ENCODE data around the gene CELF3. TPM values are rescaled to one million over a fixed set of nuclear protein-coding genes. Genes with fewer than 3 reads are reported as not detected.
A peak's percentile ranks its signal among the peaks of the same experiment; 100 is the strongest.

The CELF3 gene
- total and polyA plus RNA-seq, 9 of the 15 experiments (the other 6 are each of a cell fraction or from before 2014, with no cell fraction given): not detected

GRCh38 chr1:151729157-151729965 lies 12.8 kb upstream of the CELF3 start:
- Histone ChIP-seq H3K9ac (ENCODE audit: insufficient read depth in 1 of 2, low read depth in 2 of 2, low read length in 2 of 2) (no peak overlapping the region), H3K9me3 (replicated peaks; ENCODE audit: control insufficient read depth, insufficient read depth, low read depth, low read length) (0 out of 2 replicates have a peak, but pooled peaks cover 2% of the 10 kb centered on the region), H3K4me1 (replicated peaks in 1 of 2; ENCODE audit: control insufficient read depth in 2 of 2, insufficient read depth in 2 of 2, low read length in 2 of 2) (no peaks in the 10 kb centered on the region), H3K27ac (ENCODE audit: extremely low read depth, low read depth, low read length) (no peak overlapping the region), H3K9me1 (ENCODE audit: control insufficient read depth, insufficient read depth, low read length) (no peaks in the 10 kb centered on the region), H3K27me3 (ENCODE audit: control insufficient read depth in 2 of 2, insufficient read depth in 2 of 2, low read length in 2 of 2) (peaks cover 63 to 75% of the 10 kb centered on the region in 2 experiments), H3K4me2 (ENCODE audit: insufficient read depth, low read length) (no peak overlapping the region), H3K79me2 (ENCODE audit: control insufficient read depth, insufficient read depth, low read length) (no peaks in the 10 kb centered on the region), H3K36me3 (ENCODE audit: control insufficient read depth, insufficient read depth, low read length) (no peaks in the 10 kb centered on the region), H4K20me1 (replicated peaks; ENCODE audit: control insufficient read depth, insufficient read depth, low read length) (no peaks in the 10 kb centered on the region), H3K4me3 (no peak overlapping the region), H2AFZ (ENCODE audit: low read depth, low read length) (no peak overlapping the region)
- ChIA-PET POLR2A (interaction anchor here (0.7 to 2.6 kb wide), 2 partner anchors 10 to 14 kb away, joined by 3 to 7 read pairs; no protein-coding TSS in a partner anchor), CTCF (ENCODE audit: low intra/inter-chr PET ratio) (no interaction called here)
- intact Hi-C loops (cut with micrococcal nuclease) (no loop called here), in situ Hi-C loops (cut with MboI) (no loop called here)
- WGBS (ENCODE audit: insufficient coverage, low coverage, missing lambda C conversion rate): 1% methylated on average over 10 of the region's 10 CpGs
- no peak for ATAC-seq
- no peak for FAIRE-seq
- BruUV-seq (replicated peaks): no TSS peak
- no peak for TF ChIP-seq LARP7 (IDR thresholded peaks at IDR 0.05)
- TF ChIP-seq PRDM10 (IDR thresholded peaks at IDR 0.05; ENCODE audit: partially characterized antibody): peak; percentile 73
- no peak for DNase-seq (ENCODE audit: extremely low read depth in 1 of 4, low spot score in 3 of 4)
